ENCODE data around the gene GALNT12. TPM values are rescaled to one million over a fixed set of nuclear protein-coding genes. Genes with fewer than 3 reads are reported as not detected.

GALNT12 gene
- total RNA-seq, 3 donors from 2014 or later, result 2.6 to 6.6 (median 3.9) TPM

GRCh38 chr9:98852460-98852734, 44.9 kb downstream of the GALNT12 start:
- H3K27ac ChIP-seq, result no peak overlapping the region
- no peak for DNase-seq (ENCODE audit: low spot score in 2 of 2)
- H3K9me3 ChIP-seq, result peaks cover 0 to 18% of the 10 kb centered on the region in 2 donors
- no peak for TF ChIP-seq POLR2AphosphoS5 (IDR thresholded peaks at IDR 0.05)
- TF ChIP-seq, protein P1, sequence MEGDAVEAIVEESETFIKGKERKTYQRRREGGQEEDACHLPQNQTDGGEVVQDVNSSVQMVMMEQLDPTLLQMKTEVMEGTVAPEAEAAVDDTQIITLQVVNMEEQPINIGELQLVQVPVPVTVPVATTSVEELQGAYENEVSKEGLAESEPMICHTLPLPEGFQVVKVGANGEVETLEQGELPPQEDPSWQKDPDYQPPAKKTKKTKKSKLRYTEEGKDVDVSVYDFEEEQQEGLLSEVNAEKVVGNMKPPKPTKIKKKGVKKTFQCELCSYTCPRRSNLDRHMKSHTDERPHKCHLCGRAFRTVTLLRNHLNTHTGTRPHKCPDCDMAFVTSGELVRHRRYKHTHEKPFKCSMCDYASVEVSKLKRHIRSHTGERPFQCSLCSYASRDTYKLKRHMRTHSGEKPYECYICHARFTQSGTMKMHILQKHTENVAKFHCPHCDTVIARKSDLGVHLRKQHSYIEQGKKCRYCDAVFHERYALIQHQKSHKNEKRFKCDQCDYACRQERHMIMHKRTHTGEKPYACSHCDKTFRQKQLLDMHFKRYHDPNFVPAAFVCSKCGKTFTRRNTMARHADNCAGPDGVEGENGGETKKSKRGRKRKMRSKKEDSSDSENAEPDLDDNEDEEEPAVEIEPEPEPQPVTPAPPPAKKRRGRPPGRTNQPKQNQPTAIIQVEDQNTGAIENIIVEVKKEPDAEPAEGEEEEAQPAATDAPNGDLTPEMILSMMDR (IDR thresholded peaks at IDR 0.05), result no peak
- no peak for TF ChIP-seq POLR2A (IDR thresholded peaks at IDR 0.05)
- no peaks in the 10 kb centered on the region for H3K27me3 ChIP-seq
- no peaks in the 10 kb centered on the region for H3K4me1 ChIP-seq
- no peak overlapping the region for H3K4me3 ChIP-seq
- no peaks in the 10 kb centered on the region for H3K36me3 ChIP-seq
- intact Hi-C loops (cut with DNase I; ENCODE audit: low total_unique reads), result no loop called here

- Histone ChIP-seq H3K9me3 (peaks cover 0 to 18% of the 10 kb centered on the region in 2 donors), H3K27me3 (no peaks in the 10 kb centered on the region), H3K27ac (no peak overlapping the region), H3K4me3 (no peak overlapping the region), H3K4me1 (no peaks in the 10 kb centered on the region), H3K36me3 (no peaks in the 10 kb centered on the region)
- TF ChIP-seq, protein P1 (IDR thresholded peaks at IDR 0.05), result no peak
- no peak for TF ChIP-seq POLR2A (IDR thresholded peaks at IDR 0.05)
- no peak for TF ChIP-seq POLR2AphosphoS5 (IDR thresholded peaks at IDR 0.05)
- DNase-seq (ENCODE audit: low spot score in 2 of 2), result peak in 1 of 2 donors; percentile 37
- intact Hi-C loops (cut with DNase I; ENCODE audit: low total_unique reads), result no loop called here
Observed at GRCh38 chr9:98852961-98853360, 45.5 kb downstream of the GALNT12 start.

DNA sequence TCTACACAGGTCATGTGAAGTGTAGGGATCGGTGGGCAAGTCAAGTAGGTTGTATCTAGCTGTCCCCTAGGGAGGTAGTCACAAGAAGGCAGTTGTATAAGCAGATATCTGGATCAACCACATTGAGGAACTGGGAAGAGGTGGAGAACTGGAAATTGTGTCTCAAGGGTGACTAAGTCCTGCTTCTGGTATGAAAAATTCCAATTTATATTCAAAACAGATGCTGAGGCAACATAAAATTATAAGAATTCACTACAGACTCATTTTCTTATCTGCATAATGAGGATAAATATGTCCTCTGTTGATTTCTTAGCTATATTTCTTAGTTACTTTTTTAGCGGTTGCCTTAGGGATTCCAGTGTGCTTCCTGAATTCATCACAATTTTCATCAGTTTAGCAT, 46.8 kb downstream of the GALNT12 start:
- peaks cover 0 to 18% of the 10 kb centered on the region in 2 donors for H3K9me3 ChIP-seq
- no peaks in the 10 kb centered on the region for H3K4me1 ChIP-seq
- H3K27me3 ChIP-seq, result no peaks in the 10 kb centered on the region
- no peaks in the 10 kb centered on the region for H3K36me3 ChIP-seq
- no peak overlapping the region for H3K4me3 ChIP-seq
- no peak overlapping the region for H3K27ac ChIP-seq
- TF ChIP-seq, protein P1 (IDR thresholded peaks at IDR 0.05), result no peak
- TF ChIP-seq POLR2A (IDR thresholded peaks at IDR 0.05) (no peak), POLR2AphosphoS5 (IDR thresholded peaks at IDR 0.05) (no peak)
- no peak for DNase-seq (ENCODE audit: low spot score in 2 of 2)
- intact Hi-C loops (cut with DNase I; ENCODE audit: low total_unique reads), result no loop called here

DNA sequence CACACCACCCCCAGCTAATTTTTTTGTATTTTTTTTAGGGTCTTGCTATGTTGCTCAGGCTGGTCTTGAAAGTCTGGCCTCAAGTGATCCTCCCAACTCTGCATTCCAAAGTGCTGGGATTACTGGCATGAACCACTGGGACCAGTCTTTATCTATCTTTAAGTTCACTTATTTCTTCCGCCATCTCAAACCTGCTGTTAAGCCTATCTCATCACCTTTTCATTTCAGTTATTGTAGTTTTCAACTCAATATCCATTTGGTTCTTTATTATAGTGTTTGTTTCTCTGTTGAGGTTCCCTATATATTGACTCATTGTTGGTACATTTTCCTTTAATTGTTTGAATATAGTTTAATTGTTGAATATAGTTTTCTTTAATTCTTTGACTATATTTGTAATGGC, 48.1 kb downstream of the GALNT12 start:
- Histone ChIP-seq H3K36me3 (no peaks in the 10 kb centered on the region), H3K4me1 (no peaks in the 10 kb centered on the region), H3K4me3 (no peak overlapping the region), H3K27ac (no peak overlapping the region), H3K27me3 (no peaks in the 10 kb centered on the region), H3K9me3 (peaks cover 0 to 18% of the 10 kb centered on the region in 2 donors)
- DNase-seq (ENCODE audit: low spot score in 2 of 2), result no peak
- intact Hi-C loops (cut with DNase I; ENCODE audit: low total_unique reads), result no loop called here
- TF ChIP-seq POLR2A (IDR thresholded peaks at IDR 0.05), result no peak
- no peak for TF ChIP-seq POLR2AphosphoS5 (IDR thresholded peaks at IDR 0.05)
- TF ChIP-seq, protein P1 (IDR thresholded peaks at IDR 0.05), result no peak

DNA sequence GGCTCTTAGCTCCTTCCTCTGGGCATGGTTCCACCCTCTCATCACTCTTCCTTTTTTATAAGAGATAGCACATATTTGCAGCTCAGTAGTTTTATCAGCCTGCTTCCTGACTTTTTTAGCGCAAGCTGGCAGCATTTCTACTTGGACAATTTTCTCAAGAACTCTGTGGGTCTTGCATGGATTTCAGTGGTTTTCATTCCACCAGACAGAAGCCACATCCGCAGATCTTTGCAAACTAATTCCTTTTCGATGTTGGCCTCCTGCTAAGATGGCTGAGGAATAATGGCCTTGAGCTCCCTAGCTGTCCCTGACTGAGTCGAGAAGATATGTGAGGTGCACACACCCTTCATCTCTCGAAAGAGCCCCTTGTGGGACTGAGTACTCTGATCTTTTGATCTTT, 49.5 kb downstream of the GALNT12 start:
- Histone ChIP-seq H3K27me3 (no peaks in the 10 kb centered on the region), H3K36me3 (no peaks in the 10 kb centered on the region), H3K4me3 (no peak overlapping the region), H3K4me1 (no peaks in the 10 kb centered on the region), H3K9me3 (peaks cover 0 to 18% of the 10 kb centered on the region in 2 donors), H3K27ac (no peak overlapping the region)
- DNase-seq (ENCODE audit: low spot score in 2 of 2), result no peak
- intact Hi-C loops (cut with DNase I; ENCODE audit: low total_unique reads), result no loop called here
- TF ChIP-seq POLR2AphosphoS5 (IDR thresholded peaks at IDR 0.05), result no peak
- TF ChIP-seq, protein P1 (IDR thresholded peaks at IDR 0.05), result no peak
- TF ChIP-seq POLR2A (IDR thresholded peaks at IDR 0.05), result no peak

All from breast epithelium (tissue), 4 donors.